ENCODE results near the gene CELA1.

The CELA1 gene

GRCh38 chr12:51374361-51374760 lies 27.9 kb upstream of the CELA1 start:
- no peak for DNase-seq

- no peak for DNase-seq
Measured at GRCh38 chr12:51373187-51373586, 26.7 kb upstream of the CELA1 start.

- no peak for DNase-seq
Measured at GRCh38 chr12:51372021-51372420, 25.5 kb upstream of the CELA1 start.

- DNase-seq, result no peak
Measured at GRCh38 chr12:51371295-51371953, 24.9 kb upstream of the CELA1 start.

- no peak for DNase-seq
Measured at GRCh38 chr12:51370667-51371066, 24.2 kb upstream of the CELA1 start.

GRCh38 chr12:51369581-51369980 lies 23.1 kb upstream of the CELA1 start:
- no peak for DNase-seq

- peak; percentile 83 for DNase-seq
Measured at GRCh38 chr12:51368640-51369517, 22.4 kb upstream of the CELA1 start.

GRCh38 chr12:51365276-51365675 lies 18.8 kb upstream of the CELA1 start:
- DNase-seq, result no peak

GRCh38 chr12:51364001-51364400 lies 17.5 kb upstream of the CELA1 start:
- no peak for DNase-seq

- no peak for DNase-seq
Measured at GRCh38 chr12:51362747-51363342, 16.4 kb upstream of the CELA1 start.

- no peak for DNase-seq
Measured at GRCh38 chr12:51362307-51362706, 15.8 kb upstream of the CELA1 start.

GRCh38 chr12:51361161-51362016 lies 14.9 kb upstream of the CELA1 start:
- no peak for DNase-seq

GRCh38 chr12:51360315-51360714 lies 13.8 kb upstream of the CELA1 start:
- DNase-seq, result no peak

GRCh38 chr12:51359851-51360250 lies 13.4 kb upstream of the CELA1 start:
- DNase-seq, result no peak

GRCh38 chr12:51358496-51358895 lies 12.0 kb upstream of the CELA1 start:
- no peak for DNase-seq

GRCh38 chr12:51357374-51358047 lies 11.0 kb upstream of the CELA1 start:
- DNase-seq, result peak; percentile 4

GRCh38 chr12:51351913-51352532 lies 5.5 kb upstream of the CELA1 start:
- DNase-seq, result peak; percentile 19

- no peak for DNase-seq
Measured at GRCh38 chr12:51349026-51349425, 2.5 kb upstream of the CELA1 start.

GRCh38 chr12:51348116-51348515 lies 1.6 kb upstream of the CELA1 start:
- no peak for DNase-seq

- no peak for DNase-seq
Measured at GRCh38 chr12:51345681-51346080, 798 bp downstream of the CELA1 start.

GRCh38 chr12:51343201-51343600 lies 3.3 kb downstream of the CELA1 start:
- no peak for DNase-seq

GRCh38 chr12:51342416-51342815 lies 4.1 kb downstream of the CELA1 start:
- no peak for DNase-seq

Data from activated naive CD4-positive, alpha-beta T cell treated with Interleukin-2 at 50 U/mL for 16 hours (primary cell).